ENCODE measurements around the gene ADCY4.

Gene ADCY4

GRCh38 chr14:24297190-24297964, 37.5 kb downstream of the ADCY4 start:
- peak; percentile 45 for TF ChIP-seq CTCF (IDR thresholded peaks at IDR 0.05; ENCODE audit: insufficient read depth, low read length, missing control alignments)
- no peak for DNase-seq (ENCODE audit: low read depth, low spot score)
- ChIA-PET POLR2A (interaction anchor here (0.6 to 4.1 kb wide), 4 partner anchors 55 to 320 kb away, joined by 3 to 26 read pairs (median 4); partner anchors contain the start of genes CHMP4A, TINF2 and TM9SF1), CTCF (interaction anchor here (0.6 to 21.1 kb wide), 51 partner anchors 9 to 246 kb away, joined by 3 to 688 read pairs (median 5); partner anchors contain the start of genes ADCY4, CARMIL3, CBLN3 and CHMP4A)
- no peak overlapping the region for H3K4me3 ChIP-seq (ENCODE audit: low read depth, low read length)

GRCh38 chr14:24296341-24297157, 38.3 kb downstream of the ADCY4 start:
- CTCF ChIA-PET: interaction anchor here (0.6 to 21.1 kb wide), 45 partner anchors 10 to 245 kb away, joined by 3 to 688 read pairs (median 7); partner anchors contain the start of genes ADCY4, CARMIL3, CBLN3 and CHMP4A
- POLR2A ChIA-PET: interaction anchor here (0.6 to 4.1 kb wide), 4 partner anchors 54 to 101 kb away, joined by 3 to 26 read pairs (median 4); partner anchors contain the start of genes CHMP4A, TINF2 and TM9SF1
- peak; percentile 79 for DNase-seq (ENCODE audit: low read depth, low spot score)
- peak; percentile 79 for TF ChIP-seq CTCF (IDR thresholded peaks at IDR 0.05; ENCODE audit: insufficient read depth, low read length, missing control alignments)
- no peak overlapping the region for H3K4me3 ChIP-seq (ENCODE audit: low read depth, low read length)

- POLR2A ChIA-PET: interaction anchor here (0.6 kb wide), 1 partner anchor 51 kb away, joined by 3 read pairs; the partner anchor contains the start of gene TINF2
- no peak for DNase-seq (ENCODE audit: low read depth, low spot score)
- CTCF ChIA-PET: interaction anchor here (1.0 to 5.2 kb wide), 4 partner anchors 11 to 61 kb away, joined by 4 to 34 read pairs (median 14); partner anchors contain the start of genes CIDEB, GMPR2 and TINF2
- no peak overlapping the region for H3K4me3 ChIP-seq (ENCODE audit: low read depth, low read length)
- TF ChIP-seq CTCF (IDR thresholded peaks at IDR 0.05; ENCODE audit: insufficient read depth, low read length, missing control alignments): no peak
These were observed 41.3 kb downstream of the ADCY4 start for GRCh38 chr14:24293525-24293924.

- TF ChIP-seq CTCF (IDR thresholded peaks at IDR 0.05; ENCODE audit: insufficient read depth, low read length, missing control alignments): no peak
- H3K4me3 ChIP-seq (ENCODE audit: low read depth, low read length): no peak overlapping the region
- ChIA-PET CTCF (interaction anchor here (1.0 to 5.2 kb wide), 7 partner anchors 9 to 76 kb away, joined by 3 to 34 read pairs (median 4); partner anchors contain the start of genes CIDEB, GMPR2, MDP1 and TINF2), POLR2A (no interaction called here)
- no peak for DNase-seq (ENCODE audit: low read depth, low spot score)
These were observed 42.6 kb downstream of the ADCY4 start for GRCh38 chr14:24292118-24292807.

GRCh38 chr14:24291446-24292117, 43.3 kb downstream of the ADCY4 start:
- no peak for TF ChIP-seq CTCF (IDR thresholded peaks at IDR 0.05; ENCODE audit: insufficient read depth, low read length, missing control alignments)
- CTCF ChIA-PET: interaction anchor here (1.6 to 5.2 kb wide), 5 partner anchors 9 to 76 kb away, joined by 4 to 34 read pairs (median 13); partner anchors contain the start of genes CIDEB, MDP1 and TINF2
- no peak overlapping the region for H3K4me3 ChIP-seq (ENCODE audit: low read depth, low read length)
- POLR2A ChIA-PET: no interaction called here
- no peak for DNase-seq (ENCODE audit: low read depth, low spot score)

All from AG04449 (cell line).